Activated T-helper 1 cell treated with anti-CD3 and anti-CD28 coated beads, Interleukin-12 subunit alpha, Interleukin-12 subunit beta, Interleukin-2, Interleukin-4 antibody, amounts not matched to agents 30 ng/mL and 10 ng/mL and 1 ng/mL, durations not matched to agents 14 hours and 24 hours and 36 hours (primary cell): ENCODE measurements around the gene ICAM4. TPM values are rescaled to one million over a fixed set of nuclear protein-coding genes. Genes with fewer than 3 reads are reported as not detected.
A peak's percentile ranks its signal among the peaks of the same experiment; 100 is the strongest.
"Not testable (repeated sequence)": the region's sequence is repeated elsewhere in the genome, so short reads cannot be mapped to it uniquely, and the experiment has no call there.

Experiments used
- DNase-seq: peaks from one replicate; pipeline ENCODE4 v3.0.0; 2021; ENCODE audit warnings: low spot score
- H3K27ac Mint-ChIP-seq: one replicate; pipeline ENCODE4 v1.8.0; 2021; ENCODE audit warnings: mild to moderate bottlenecking, mixed read lengths
- H3K27me3 Mint-ChIP-seq: one replicate; pipeline ENCODE4 v1.8.0; 2022; ENCODE audit warnings: mild to moderate bottlenecking, moderate library complexity, mixed read lengths; ENCODE audit not compliant: insufficient read depth
- H3K36me3 Mint-ChIP-seq: one replicate; pipeline ENCODE4 v1.8.0; 2021; ENCODE audit warnings: low read depth, mixed read lengths
- H3K4me1 Mint-ChIP-seq: one replicate; pipeline ENCODE4 v1.8.0; 2021; ENCODE audit warnings: low read depth, mixed read lengths
- H3K4me3 Mint-ChIP-seq: one replicate; pipeline ENCODE4 v1.8.0; 2021; ENCODE audit warnings: mild to moderate bottlenecking, moderate library complexity, mixed read lengths
- H3K9me3 Mint-ChIP-seq: one replicate; pipeline ENCODE4 v1.8.0; 2021; ENCODE audit warnings: mixed read lengths
- intact Hi-C: fragments of 100-400 bp; cut with micrococcal nuclease; formaldehyde crosslinking; loops from one replicate; pipeline ENCODE4 v1.15.1; 2024
- total RNA-seq: library from RNA; stranded (reverse); gene quantifications from 2 replicates; pipeline ENCODE4 v1.2.3, GENCODE V29; 2022

ICAM4 gene, protein sequence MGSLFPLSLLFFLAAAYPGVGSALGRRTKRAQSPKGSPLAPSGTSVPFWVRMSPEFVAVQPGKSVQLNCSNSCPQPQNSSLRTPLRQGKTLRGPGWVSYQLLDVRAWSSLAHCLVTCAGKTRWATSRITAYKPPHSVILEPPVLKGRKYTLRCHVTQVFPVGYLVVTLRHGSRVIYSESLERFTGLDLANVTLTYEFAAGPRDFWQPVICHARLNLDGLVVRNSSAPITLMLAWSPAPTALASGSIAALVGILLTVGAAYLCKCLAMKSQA
- 0.59 and 1.0 TPM in 2 replicates for total RNA-seq

DNA sequence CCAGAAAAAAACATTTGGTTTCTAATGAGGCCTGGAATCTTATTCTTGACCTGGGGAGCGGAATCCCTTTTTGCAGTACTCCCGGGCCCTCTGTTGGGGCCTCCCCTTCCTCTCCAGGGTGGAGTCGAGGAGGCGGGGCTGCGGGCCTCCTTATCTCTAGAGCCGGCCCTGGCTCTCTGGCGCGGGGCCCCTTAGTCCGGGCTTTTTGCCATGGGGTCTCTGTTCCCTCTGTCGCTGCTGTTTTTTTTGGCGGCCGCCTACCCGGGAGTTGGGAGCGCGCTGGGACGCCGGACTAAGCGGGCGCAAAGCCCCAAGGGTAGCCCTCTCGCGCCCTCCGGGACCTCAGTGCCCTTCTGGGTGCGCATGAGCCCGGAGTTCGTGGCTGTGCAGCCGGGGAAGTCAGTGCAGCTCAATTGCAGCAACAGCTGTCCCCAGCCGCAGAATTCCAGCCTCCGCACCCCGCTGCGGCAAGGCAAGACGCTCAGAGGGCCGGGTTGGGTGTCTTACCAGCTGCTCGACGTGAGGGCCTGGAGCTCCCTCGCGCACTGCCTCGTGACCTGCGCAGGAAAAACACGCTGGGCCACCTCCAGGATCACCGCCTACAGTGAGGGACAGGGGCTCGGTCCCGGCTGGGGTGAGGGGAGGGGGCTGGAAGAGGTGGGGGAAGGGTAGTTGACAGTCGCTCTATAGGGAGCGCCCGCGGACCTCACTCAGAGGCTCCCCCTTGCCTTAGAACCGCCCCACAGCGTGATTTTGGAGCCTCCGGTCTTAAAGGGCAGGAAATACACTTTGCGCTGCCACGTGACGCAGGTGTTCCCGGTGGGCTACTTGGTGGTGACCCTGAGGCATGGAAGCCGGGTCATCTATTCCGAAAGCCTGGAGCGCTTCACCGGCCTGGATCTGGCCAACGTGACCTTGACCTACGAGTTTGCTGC is at the start of gene ICAM4:
Gene ICAM4, plus strand, starts transcription at position 153 of the 935 bp plus-strand sequence. Its CDS starts 58 bp downstream, at position 211.
- Mint-ChIP-seq H3K4me3 (peak within 1 kb of the TSS; percentile 62), H3K9me3 (no peaks in the 10 kb centered on the region), H3K27me3 (peaks cover 35% of the 10 kb centered on the region), H3K27ac (peak within 1 kb of the TSS; percentile 72), H3K36me3 (peaks cover 24% of the 10 kb centered on the region), H3K4me1 (peaks cover 54% of the 10 kb centered on the region)
- intact Hi-C loops, result loop anchor here (1.0 kb wide), 1 partner anchor 8 kb away; no protein-coding TSS in a partner anchor
- DNase-seq, result peak; percentile 33

DNA sequence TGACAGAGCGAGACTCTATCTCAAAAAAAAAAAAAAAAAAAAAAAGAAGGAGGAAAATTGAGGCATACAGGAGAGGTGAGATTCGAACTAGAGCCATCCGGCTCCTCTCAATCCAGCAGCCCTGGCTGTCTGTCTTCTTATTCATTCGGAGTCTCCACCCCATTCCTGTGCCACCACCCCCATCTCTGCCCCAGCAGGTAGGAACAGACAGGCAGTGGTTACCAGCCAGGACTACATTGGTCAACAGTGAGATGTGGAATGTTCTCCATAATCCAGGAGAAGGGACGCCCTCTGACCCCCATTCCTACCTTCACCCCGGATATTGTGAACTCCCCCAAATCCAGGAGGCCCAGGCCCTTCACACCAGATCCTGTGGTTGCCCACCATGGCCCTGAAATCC is 49.1 kb upstream of the ICAM4 start:
- Mint-ChIP-seq H3K27me3 (peaks cover 3% of the 10 kb centered on the region), H3K4me1 (peaks cover 14% of the 10 kb centered on the region), H3K4me3 (no peak overlapping the region)

DNA sequence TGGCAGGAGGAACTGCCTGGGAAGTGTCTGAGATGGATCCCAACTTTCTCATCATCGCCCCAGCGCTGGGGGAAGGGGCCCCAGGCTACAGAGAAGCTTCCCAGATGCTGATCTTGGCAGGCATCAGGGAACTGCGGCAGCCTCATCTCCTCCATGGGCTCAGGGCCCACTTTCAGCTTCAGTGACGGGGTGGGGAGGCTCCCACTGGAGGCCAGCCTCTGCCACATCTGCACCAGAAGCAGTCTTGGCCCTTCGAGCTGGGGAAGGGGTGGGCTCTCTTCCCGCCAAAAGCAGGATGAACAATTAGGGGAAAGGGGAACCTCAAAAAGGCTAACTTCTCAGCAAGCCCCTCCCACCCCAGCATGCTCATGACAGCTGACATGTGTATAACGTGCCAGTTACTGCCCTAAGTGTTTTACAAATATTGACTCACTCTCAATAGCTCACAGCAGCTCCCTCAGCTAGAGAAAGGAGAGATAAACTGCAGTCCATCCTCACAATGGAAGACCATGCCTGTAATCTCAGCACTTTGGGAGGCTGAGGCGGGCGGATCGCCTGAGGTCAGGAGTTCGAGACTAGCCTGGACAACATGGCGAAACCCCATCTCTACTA is 48.5 kb upstream of the ICAM4 start:
- Mint-ChIP-seq H3K4me1 (peaks cover 14% of the 10 kb centered on the region), H3K4me3 (no peak overlapping the region), H3K36me3 (peaks cover 2% of the 10 kb centered on the region), H3K27me3 (no peaks in the 10 kb centered on the region), H3K27ac (no peak overlapping the region), H3K9me3 (no peaks in the 10 kb centered on the region)
- intact Hi-C loops, result no loop called here
- DNase-seq, result no peak

More for the DNA sequence above, 49.1 kb upstream of the ICAM4 start:
- intact Hi-C loops, result no loop called here
- no peak overlapping the region for H3K27ac Mint-ChIP-seq
- H3K36me3 Mint-ChIP-seq, result peaks cover 2% of the 10 kb centered on the region
- no peaks in the 10 kb centered on the region for H3K9me3 Mint-ChIP-seq
- no peak for DNase-seq

DNA sequence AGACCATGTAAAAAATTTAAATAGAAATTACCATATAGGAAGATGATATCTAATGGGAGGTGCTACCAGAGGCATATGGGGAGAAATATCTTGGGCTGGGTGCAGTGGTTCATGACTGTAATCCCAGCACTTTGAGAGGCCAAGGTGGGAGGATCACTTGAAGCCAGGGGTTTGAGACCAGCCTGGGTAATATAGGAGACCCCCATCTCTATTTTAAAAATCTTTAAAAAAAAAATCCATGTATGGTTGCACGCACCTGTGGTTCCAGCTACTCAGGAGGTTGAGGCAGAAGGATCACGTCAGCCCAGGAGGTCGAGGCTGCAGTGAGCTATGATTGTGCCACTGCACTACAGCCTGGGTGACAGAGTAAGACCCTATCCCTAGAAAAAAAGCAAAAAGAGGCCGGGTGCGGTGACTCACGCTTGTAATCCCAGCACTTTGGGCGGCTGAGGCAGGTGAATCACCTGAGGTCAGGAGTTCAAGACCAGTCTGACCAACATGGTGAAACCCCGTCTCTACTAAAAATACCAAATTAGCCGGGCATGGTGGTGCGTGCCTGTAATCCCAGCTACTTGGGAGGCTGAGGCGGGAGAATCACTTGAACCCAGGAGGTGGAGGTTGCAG is 44.8 kb upstream of the ICAM4 start:
- H3K9me3 Mint-ChIP-seq, H3K36me3 Mint-ChIP-seq, DNase-seq, H3K4me3 Mint-ChIP-seq, H3K27ac Mint-ChIP-seq, intact Hi-C loops, H3K4me1 Mint-ChIP-seq, H3K27me3 Mint-ChIP-seq: not testable (repeated sequence)

DNA sequence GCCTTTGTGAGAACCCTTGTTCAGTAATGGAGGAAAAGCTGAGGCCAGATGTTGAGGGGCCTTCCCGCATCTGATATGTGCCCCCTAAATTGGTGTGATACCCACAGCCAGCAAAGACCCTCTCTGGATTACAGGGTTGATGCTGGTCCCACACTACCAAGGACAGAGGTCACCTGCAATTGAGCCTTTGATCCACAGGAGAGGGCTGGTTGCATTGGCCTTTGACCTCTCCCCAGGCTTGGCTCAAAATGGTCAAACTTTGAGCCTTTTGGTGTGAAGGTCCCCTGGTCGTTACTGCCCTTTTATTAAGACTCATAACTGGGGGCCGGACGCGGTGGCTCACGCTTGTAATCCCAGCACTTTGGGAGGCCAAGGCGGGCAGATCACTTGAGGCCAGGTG is 43.1 kb upstream of the ICAM4 start:
- H3K27ac Mint-ChIP-seq, result no peak overlapping the region
- no peak overlapping the region for H3K4me3 Mint-ChIP-seq
- peaks cover 5% of the 10 kb centered on the region for H3K4me1 Mint-ChIP-seq
- intact Hi-C loops, result no loop called here
- H3K27me3 Mint-ChIP-seq, result peaks cover 3% of the 10 kb centered on the region
- H3K36me3 Mint-ChIP-seq, result no peaks in the 10 kb centered on the region
- DNase-seq, result no peak
- no peaks in the 10 kb centered on the region for H3K9me3 Mint-ChIP-seq

DNA sequence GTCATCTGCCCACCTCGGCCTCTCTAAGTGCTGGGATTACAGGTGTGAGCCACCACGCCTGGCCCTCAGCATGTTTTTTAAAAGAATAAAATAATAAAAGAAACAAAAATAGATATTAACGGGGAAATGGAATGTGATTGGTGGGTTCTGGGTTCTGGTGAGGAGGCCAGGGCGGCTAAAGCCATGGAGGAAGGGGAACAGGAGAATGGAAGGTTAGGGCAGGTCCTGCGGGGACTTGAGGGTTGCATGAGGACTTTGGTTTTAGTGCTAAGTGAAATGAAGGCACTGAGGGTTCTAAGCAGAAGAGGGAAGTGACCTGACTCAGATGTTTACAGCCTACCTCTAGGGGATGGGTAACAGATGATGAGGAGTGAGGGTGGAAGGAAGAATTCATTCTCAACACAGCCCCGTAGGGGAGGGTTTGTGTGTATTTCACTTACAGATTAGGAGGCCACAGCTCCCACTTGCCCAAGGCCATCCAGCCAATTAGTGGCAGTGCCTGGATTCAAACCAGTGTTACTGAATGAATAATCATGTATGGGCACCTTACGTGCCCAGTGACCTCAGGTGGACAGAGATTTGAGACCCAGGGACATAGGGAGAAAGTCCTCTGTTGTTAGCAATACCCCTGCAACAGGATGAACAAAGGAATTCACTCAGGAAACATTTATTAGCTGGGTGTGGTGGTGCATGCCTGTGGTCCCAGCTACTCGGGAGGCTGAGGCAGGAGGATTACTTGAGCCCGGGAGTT is 41.4 kb upstream of the ICAM4 start:
- Mint-ChIP-seq H3K4me3 (no peak overlapping the region), H3K36me3 (no peaks in the 10 kb centered on the region), H3K4me1 (no peaks in the 10 kb centered on the region), H3K9me3 (no peaks in the 10 kb centered on the region), H3K27me3 (peaks cover 3% of the 10 kb centered on the region), H3K27ac (no peak overlapping the region)
- intact Hi-C loops, result no loop called here
- no peak for DNase-seq

DNA sequence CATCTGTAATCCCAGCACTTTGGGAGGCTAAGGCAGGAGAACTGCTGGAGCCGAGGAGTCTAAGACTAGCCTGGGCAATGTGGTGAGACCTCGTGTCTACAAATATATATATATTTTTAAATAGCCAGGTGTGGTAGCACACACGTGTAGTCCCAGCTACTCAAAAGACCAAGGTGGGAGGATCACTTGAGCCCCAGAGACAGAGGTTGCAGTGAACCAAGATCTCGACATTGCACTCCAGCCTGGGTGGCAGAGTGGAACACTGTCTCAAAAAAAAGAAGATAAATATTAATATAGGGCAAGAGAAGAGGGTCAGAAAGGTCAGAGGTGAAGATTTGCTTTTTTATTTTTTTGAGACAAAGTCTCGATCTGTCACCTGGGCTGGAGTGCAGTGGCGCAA is 40.2 kb upstream of the ICAM4 start:
- H3K27me3 Mint-ChIP-seq, result peaks cover 3% of the 10 kb centered on the region
- no peak overlapping the region for H3K27ac Mint-ChIP-seq
- DNase-seq, result no peak
- H3K4me1 Mint-ChIP-seq, result no peaks in the 10 kb centered on the region
- no peak overlapping the region for H3K4me3 Mint-ChIP-seq
- intact Hi-C loops, result no loop called here
- H3K9me3 Mint-ChIP-seq, result no peaks in the 10 kb centered on the region
- H3K36me3 Mint-ChIP-seq, result no peaks in the 10 kb centered on the region

DNA sequence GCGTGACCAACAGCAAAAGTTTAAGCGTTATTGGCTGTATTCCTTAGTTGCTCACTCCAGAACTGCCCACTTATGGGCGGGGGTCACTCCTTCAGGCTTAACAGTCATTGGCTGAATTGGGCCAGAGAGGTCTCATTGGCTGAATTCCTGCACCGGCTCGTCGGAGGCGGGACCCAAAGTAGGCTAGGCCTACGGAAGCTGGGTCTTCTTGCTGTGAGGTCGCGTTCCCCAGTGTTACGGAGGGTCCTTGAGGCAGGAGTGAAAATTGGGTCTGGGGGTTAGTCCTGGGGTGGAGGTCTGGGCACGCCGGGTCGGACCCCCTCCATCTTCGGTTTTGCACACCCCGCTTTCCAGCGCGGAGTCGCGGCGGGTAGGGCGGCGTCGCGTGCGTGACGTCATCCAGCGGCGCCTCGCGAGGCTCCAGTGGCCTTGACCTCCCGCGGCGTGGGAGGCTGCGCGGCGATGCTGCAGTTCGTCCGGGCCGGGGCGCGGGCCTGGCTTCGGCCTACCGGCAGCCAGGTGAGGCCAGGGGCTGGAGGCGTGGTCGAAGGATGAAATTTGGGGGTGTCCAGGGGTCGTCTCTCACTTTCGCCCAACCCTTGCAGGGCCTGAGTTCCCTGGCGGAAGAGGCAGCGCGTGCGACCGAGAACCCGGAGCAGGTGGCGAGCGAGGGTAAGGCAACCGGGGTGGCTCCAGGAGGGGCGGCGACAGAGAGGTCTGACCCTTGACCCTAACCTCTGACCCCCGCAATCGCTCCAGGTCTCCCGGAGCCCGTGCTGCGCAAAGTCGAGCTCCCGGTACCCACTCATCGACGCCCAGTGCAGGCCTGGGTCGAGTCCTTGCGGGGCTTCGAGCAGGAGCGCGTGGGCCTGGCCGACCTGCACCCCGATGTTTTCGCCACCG is 34.7 kb upstream of the ICAM4 start, which contains the start of gene MRPL4:
Gene MRPL4, plus strand, starts transcription at position 423 of the 903 bp plus-strand sequence. Its CDS starts 40 bp downstream, at position 463.
- peaks cover 20% of the 10 kb centered on the region for H3K36me3 Mint-ChIP-seq
- peak within 1 kb of the TSS; percentile 95 for H3K4me3 Mint-ChIP-seq
- intact Hi-C loops, result loop anchor here (1.0 to 2.0 kb wide), 5 partner anchors 58 to 433 kb away; partner anchors contain the start of genes DNMT1 and FBXL12

DNA sequence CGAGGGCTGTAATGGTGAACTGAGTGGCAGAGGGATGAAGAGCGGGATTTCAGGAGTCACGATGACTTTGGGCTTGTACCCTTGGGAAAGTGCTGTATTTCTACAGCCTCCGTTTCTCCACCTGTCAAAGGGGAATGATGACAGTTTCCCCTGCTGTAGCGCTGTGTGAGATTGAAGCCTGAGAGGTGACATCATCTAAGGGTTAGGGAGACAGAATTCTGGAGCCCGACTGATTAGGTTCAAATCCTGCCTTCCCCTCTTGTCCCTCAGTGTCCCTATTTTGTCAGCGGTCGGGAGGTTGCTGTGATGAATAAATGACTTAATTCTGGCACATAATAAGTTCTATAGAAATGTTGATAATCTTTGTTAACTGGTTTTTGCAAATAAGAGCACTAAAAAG is 34.0 kb upstream of the ICAM4 start:
- intact Hi-C loops, result no loop called here
- H3K4me3 Mint-ChIP-seq, result peak overlapping the region; percentile 95
- no peak for DNase-seq

More for the DNA sequence above, 34.7 kb upstream of the ICAM4 start, which contains the start of gene MRPL4:
- peak within 1 kb of the TSS; percentile 96 for H3K27ac Mint-ChIP-seq
- no peaks in the 10 kb centered on the region for H3K9me3 Mint-ChIP-seq
- H3K27me3 Mint-ChIP-seq, result no peaks in the 10 kb centered on the region
- peak; percentile 95 for DNase-seq
- peaks cover 19% of the 10 kb centered on the region for H3K4me1 Mint-ChIP-seq

DNA sequence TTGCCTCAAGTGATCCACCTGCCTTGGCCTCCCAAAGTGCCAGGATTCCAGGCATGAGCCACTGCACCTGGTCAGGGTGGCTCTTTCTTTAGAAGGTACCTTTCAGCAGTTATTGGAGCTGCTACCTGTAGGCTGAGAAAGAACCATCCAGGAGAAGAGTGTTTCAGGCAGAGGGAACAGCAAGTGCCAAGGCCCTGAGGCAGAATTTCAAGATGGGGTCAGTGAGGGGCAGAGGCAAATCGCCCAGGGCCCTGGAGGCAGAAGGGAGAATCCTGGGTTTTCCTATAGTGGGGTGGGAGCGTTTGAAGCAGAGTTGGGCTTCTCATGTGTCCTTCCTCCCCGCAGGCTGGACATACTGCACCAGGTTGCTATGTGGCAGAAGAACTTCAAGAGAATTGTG is 32.5 kb upstream of the ICAM4 start:
- H3K27ac Mint-ChIP-seq, result peak overlapping the region; percentile 23
- H3K27me3 Mint-ChIP-seq, result no peaks in the 10 kb centered on the region
- peaks cover 34% of the 10 kb centered on the region for H3K36me3 Mint-ChIP-seq
- H3K4me3 Mint-ChIP-seq, result peak overlapping the region; percentile 58
- no peak for DNase-seq
- H3K9me3 Mint-ChIP-seq, result no peaks in the 10 kb centered on the region
- peaks cover 19% of the 10 kb centered on the region for H3K4me1 Mint-ChIP-seq
- intact Hi-C loops, result no loop called here

More for the DNA sequence above, 34.0 kb upstream of the ICAM4 start:
- peaks cover 19% of the 10 kb centered on the region for H3K4me1 Mint-ChIP-seq
- H3K27me3 Mint-ChIP-seq, result no peaks in the 10 kb centered on the region
- peaks cover 27% of the 10 kb centered on the region for H3K36me3 Mint-ChIP-seq
- no peaks in the 10 kb centered on the region for H3K9me3 Mint-ChIP-seq
- H3K27ac Mint-ChIP-seq, result peak overlapping the region; percentile 96

DNA sequence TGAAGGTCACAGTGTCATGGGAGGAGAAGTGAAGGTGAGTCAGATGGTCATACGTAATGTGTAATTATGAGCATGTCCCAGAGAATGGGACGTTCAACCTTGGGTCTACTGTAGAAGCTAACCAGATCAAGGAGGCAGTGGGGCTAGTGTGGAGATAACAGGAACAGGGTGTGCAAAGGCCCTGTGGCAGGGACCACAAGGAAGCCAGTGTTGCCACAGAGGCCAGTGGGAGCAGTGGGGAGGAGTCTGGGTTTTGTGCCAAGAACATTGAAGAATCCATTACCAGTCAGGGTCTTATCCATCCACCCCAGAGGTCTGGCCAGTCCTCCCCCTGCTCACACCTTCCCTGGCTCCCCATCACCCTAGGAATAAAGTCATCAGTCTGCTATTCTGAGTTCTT is 31.4 kb upstream of the ICAM4 start:
- Mint-ChIP-seq H3K4me1 (peaks cover 26% of the 10 kb centered on the region), H3K4me3 (no peak overlapping the region), H3K36me3 (peaks cover 39% of the 10 kb centered on the region), H3K27ac (no peak overlapping the region), H3K9me3 (no peaks in the 10 kb centered on the region), H3K27me3 (no peaks in the 10 kb centered on the region)
- no peak for DNase-seq
- intact Hi-C loops, result no loop called here
